Trophoblast cell (in vitro differentiated cells and primary cell): ENCODE data around the gene B4GALNT3.

Source experiments
- DNase-seq, 2 donors: peaks; one replicate each; pipeline ENCODE4 v3.0.0-alpha.2; 2016
- H2AFZ ChIP-seq: 2 replicates; pipeline ENCODE4 v1.6.1; 2013; ENCODE audit warnings: low read length, moderate library complexity, mild to moderate bottlenecking; ENCODE audit not compliant: insufficient read depth, poor library complexity
- H2AK5ac ChIP-seq: 2 replicates; pipeline ENCODE4 v1.6.1; 2013; ENCODE audit warnings: mild to moderate bottlenecking, low read length
- H2BK120ac ChIP-seq: 2 replicates; pipeline ENCODE4 v1.6.1; 2013; ENCODE audit warnings: low read length, mild to moderate bottlenecking, moderate library complexity; ENCODE audit not compliant: insufficient read depth, poor library complexity
- H2BK12ac ChIP-seq: 2 replicates; pipeline ENCODE4 v1.6.1; 2013; ENCODE audit warnings: mild to moderate bottlenecking, low read length, moderate library complexity
- H2BK5ac ChIP-seq: 2 replicates; pipeline ENCODE4 v1.6.1; 2013; ENCODE audit warnings: low read length, low read depth, moderate library complexity, mild to moderate bottlenecking; ENCODE audit not compliant: poor library complexity
- H3K14ac ChIP-seq: 2 replicates; pipeline ENCODE4 v1.6.1; 2013; ENCODE audit warnings: mild to moderate bottlenecking, low read length
- H3K18ac ChIP-seq: 2 replicates; pipeline ENCODE4 v1.6.1; 2013; ENCODE audit warnings: mild to moderate bottlenecking, low read length
- H3K23ac ChIP-seq: 2 replicates; pipeline ENCODE4 v1.6.1; 2013; ENCODE audit warnings: low read length
- H3K27ac ChIP-seq: 2 replicates; pipeline ENCODE4 v1.5.1; 2013; ENCODE audit warnings: low read depth, mild to moderate bottlenecking, inconsistent platforms, low read length, moderate library complexity
- H3K27me3 ChIP-seq: 2 replicates; pipeline ENCODE4 v1.6.1; 2013; ENCODE audit warnings: inconsistent platforms, mild to moderate bottlenecking, low read length, moderate library complexity; ENCODE audit not compliant: insufficient read depth
- H3K36me3 ChIP-seq, 2 experiments: 1 replicate in 1 of 2; 2 replicates in 1 of 2; pipeline ENCODE4 v1.6.1; 2013; ENCODE audit warnings: low read length in 2 of 2, mild to moderate bottlenecking in 2 of 2, moderate library complexity in 1 of 2; ENCODE audit not compliant: insufficient read depth in 2 of 2, control insufficient read depth in 1 of 2
- H3K4ac ChIP-seq: 2 replicates; pipeline ENCODE4 v1.6.1; 2013; ENCODE audit warnings: low read depth, mild to moderate bottlenecking, low read length, moderate library complexity
- H3K4me1 ChIP-seq, 2 experiments: 1 replicate in 1 of 2; 2 replicates in 1 of 2; pipeline ENCODE4 v1.6.1; 2013; ENCODE audit warnings: low read length in 2 of 2, mild to moderate bottlenecking in 2 of 2, moderate library complexity in 1 of 2; ENCODE audit not compliant: insufficient read depth in 2 of 2, control insufficient read depth in 1 of 2
- H3K4me2 ChIP-seq: 2 replicates; pipeline ENCODE4 v1.6.1; 2013; ENCODE audit warnings: inconsistent platforms, mild to moderate bottlenecking, low read length, moderate library complexity
- H3K4me3 ChIP-seq: 2 replicates; pipeline ENCODE4 v1.5.1; 2013; ENCODE audit warnings: mild to moderate bottlenecking, low read depth, low read length, inconsistent platforms
- H3K79me1 ChIP-seq: one replicate; pipeline ENCODE4 v1.6.1; 2013; ENCODE audit warnings: low read length
- H3K79me2 ChIP-seq: 2 replicates; pipeline ENCODE4 v1.6.1; 2013; ENCODE audit warnings: low read length, mild to moderate bottlenecking; ENCODE audit not compliant: control insufficient read depth, insufficient read depth, poor library complexity
- H3K9ac ChIP-seq: 2 replicates; pipeline ENCODE4 v1.6.1; 2013; ENCODE audit warnings: mild to moderate bottlenecking, low read length
- H3K9me3 ChIP-seq: 2 replicates; pipeline ENCODE4 v1.6.1; 2013; ENCODE audit warnings: low read depth, mild to moderate bottlenecking, control low read depth, inconsistent platforms, low read length; ENCODE audit not compliant: insufficient read depth
- H4K12ac ChIP-seq: 2 replicates; pipeline ENCODE4 v1.6.1; 2013; ENCODE audit warnings: low read depth, mild to moderate bottlenecking, low read length, moderate library complexity
- H4K8ac ChIP-seq: 2 replicates; pipeline ENCODE4 v1.6.1; 2013; ENCODE audit warnings: low read depth, mild to moderate bottlenecking, low read length, moderate library complexity
- H4K91ac ChIP-seq: one replicate; pipeline ENCODE4 v1.6.1; 2013; ENCODE audit warnings: low read depth, mild to moderate bottlenecking, low read length, moderate library complexity
- WGBS: extraction: QIAGEN DNeasy Blood & Tissue Kit; methylation state at CpG from one replicate; pipeline ENCODE4 v1.1.7; 2013; ENCODE audit warnings: missing lambda C conversion rate; ENCODE audit not compliant: insufficient read length, insufficient coverage; ENCODE audit errors: extremely low coverage; 5-methylcytosine and 5-hydroxymethylcytosine counted together

B4GALNT3 gene

GRCh38 chr12:496736-497135 lies 37.0 kb downstream of the B4GALNT3 start:
- no CpG with 5 or more reads among the region's 11 CpGs for WGBS
- Histone ChIP-seq H3K4me3 (no peak overlapping the region), H4K12ac (no peak overlapping the region), H2BK12ac (no peak overlapping the region), H3K9me3 (no peaks in the 10 kb centered on the region), H2BK5ac (no peak overlapping the region), H3K9ac (no peak overlapping the region), H3K4ac (no peak overlapping the region), H3K4me2 (no peak overlapping the region), H3K27me3 (no peaks in the 10 kb centered on the region), H4K91ac (no peak overlapping the region), H2BK120ac (no peak overlapping the region), H3K14ac (no peak overlapping the region), H3K4me1 (no peaks in the 10 kb centered on the region), H3K27ac (no peak overlapping the region), H3K36me3 (no peaks in the 10 kb centered on the region), H3K18ac (no peak overlapping the region), H4K8ac (no peak overlapping the region), H2AK5ac (no peak overlapping the region), H3K23ac (no peak overlapping the region), H3K79me2 (no peaks in the 10 kb centered on the region), H2AFZ (no peak overlapping the region), H3K79me1 (no peaks in the 10 kb centered on the region)
- no peak for DNase-seq

GRCh38 chr12:497501-498160 lies 37.9 kb downstream of the B4GALNT3 start:
- Histone ChIP-seq H3K14ac (no peak overlapping the region), H4K91ac (no peak overlapping the region), H3K9me3 (no peaks in the 10 kb centered on the region), H3K79me2 (no peaks in the 10 kb centered on the region), H4K12ac (no peak overlapping the region), H3K4me1 (no peaks in the 10 kb centered on the region), H2BK120ac (no peak overlapping the region), H3K23ac (no peak overlapping the region), H4K8ac (no peak overlapping the region), H3K27ac (no peak overlapping the region), H2AFZ (no peak overlapping the region), H2AK5ac (no peak overlapping the region), H3K9ac (no peak overlapping the region), H2BK5ac (no peak overlapping the region), H2BK12ac (no peak overlapping the region), H3K4ac (no peak overlapping the region), H3K27me3 (no peaks in the 10 kb centered on the region), H3K36me3 (no peaks in the 10 kb centered on the region), H3K79me1 (no peaks in the 10 kb centered on the region), H3K18ac (no peak overlapping the region), H3K4me2 (no peak overlapping the region), H3K4me3 (no peak overlapping the region)
- no peak for DNase-seq
- 100% methylated on average over 1 of the region's 9 CpGs for WGBS

- Histone ChIP-seq H4K12ac (no peak overlapping the region), H3K4me1 (peaks cover 5 to 9% of the 10 kb centered on the region in 2 experiments), H3K79me1 (no peaks in the 10 kb centered on the region), H2BK120ac (no peak overlapping the region), H3K4ac (no peak overlapping the region), H3K36me3 (no peaks in the 10 kb centered on the region), H4K8ac (no peak overlapping the region), H3K14ac (no peak overlapping the region), H2BK5ac (no peak overlapping the region), H3K9me3 (no peaks in the 10 kb centered on the region), H3K23ac (no peak overlapping the region), H3K18ac (no peak overlapping the region), H3K4me2 (no peak overlapping the region), H3K9ac (no peak overlapping the region), H2AK5ac (no peak overlapping the region), H2BK12ac (no peak overlapping the region), H3K79me2 (no peaks in the 10 kb centered on the region), H3K27ac (no peak overlapping the region), H2AFZ (no peak overlapping the region), H3K27me3 (no peaks in the 10 kb centered on the region), H4K91ac (no peak overlapping the region), H3K4me3 (no peak overlapping the region)
- DNase-seq: no peak
- WGBS: no CpG with 5 or more reads among the region's 8 CpGs
These were observed 40.2 kb downstream of the B4GALNT3 start for GRCh38 chr12:499837-500458.

- no peak overlapping the region for H3K9ac ChIP-seq
- no peak overlapping the region for H2AK5ac ChIP-seq
- H3K79me1 ChIP-seq: no peaks in the 10 kb centered on the region
- no peak overlapping the region for H4K12ac ChIP-seq
- H4K8ac ChIP-seq: no peak overlapping the region
- no CpG with 5 or more reads among the region's 14 CpGs for WGBS
- H3K4me3 ChIP-seq: no peak overlapping the region
- no peak overlapping the region for H3K18ac ChIP-seq
- H3K27me3 ChIP-seq: no peaks in the 10 kb centered on the region
- H3K23ac ChIP-seq: no peak overlapping the region
- H4K91ac ChIP-seq: no peak overlapping the region
- no peak overlapping the region for H2AFZ ChIP-seq
- H2BK5ac ChIP-seq: no peak overlapping the region
- no peaks in the 10 kb centered on the region for H3K9me3 ChIP-seq
- no peak overlapping the region for H3K14ac ChIP-seq
- no peak overlapping the region for H3K27ac ChIP-seq
- H3K4ac ChIP-seq: no peak overlapping the region
- no peak overlapping the region for H2BK12ac ChIP-seq
- no peak overlapping the region for H2BK120ac ChIP-seq
- H3K79me2 ChIP-seq: no peaks in the 10 kb centered on the region
- peaks cover 5 to 9% of the 10 kb centered on the region in 2 experiments for H3K4me1 ChIP-seq
- no peak overlapping the region for H3K4me2 ChIP-seq
- no peak for DNase-seq
- no peaks in the 10 kb centered on the region for H3K36me3 ChIP-seq
These were observed 42.1 kb downstream of the B4GALNT3 start for GRCh38 chr12:501722-502447.
